HG02763 (cell line): ENCODE results near the gene GPR34.

Source experiments
- ATAC-seq: cut with Tn5 transposase; IDR thresholded peaks from one replicate; pipeline ENCODE4 v1.9.1; 2021; ENCODE audit warnings: mild to moderate bottlenecking, moderate library complexity; ENCODE audit not compliant: unreplicated experiment

The GPR34 gene

GRCh38 chrX:41730081-41730480 lies 41.3 kb downstream of the GPR34 start:
- ATAC-seq = no peak

- ATAC-seq = no peak
Measured at GRCh38 chrX:41732260-41732659, 43.5 kb downstream of the GPR34 start.

GRCh38 chrX:41733939-41734338 lies 45.2 kb downstream of the GPR34 start:
- peak; percentile 94 for ATAC-seq

GRCh38 chrX:41734530-41734929 lies 45.8 kb downstream of the GPR34 start:
- no peak for ATAC-seq

GRCh38 chrX:41737065-41737464 lies 48.3 kb downstream of the GPR34 start:
- ATAC-seq = no peak

- no peak for ATAC-seq
Measured at GRCh38 chrX:41739871-41740270, 51.1 kb downstream of the GPR34 start.
